DND-41 (cell line): ENCODE measurements around the gene SYNE1.
"Not testable (repeated sequence)": the region's sequence is repeated elsewhere in the genome, so short reads cannot be mapped to it uniquely, and the experiment has no call there.

Experiments
- ATAC-seq: fragments of 200-7000 bp; cut with Tn5 transposase; 3 replicates; pipeline ENCODE4 v1.9.1; 2021; ENCODE audit warnings: low read depth; ENCODE audit not compliant: insufficient read depth
- DNase-seq: peaks from one replicate; pipeline ENCODE4 v3.0.0-alpha.2; 2020
- H2AFZ ChIP-seq: 2 replicates; pipeline ENCODE4 v1.6.0; 2012; ENCODE audit warnings: low read depth, low read length
- H3K27ac ChIP-seq: 2 replicates; pipeline ENCODE4 v1.5.1; 2012; ENCODE audit warnings: low read length, inconsistent platforms
- H3K27me3 ChIP-seq: fragments of 200-600 bp; sonication (generic); 2 replicates; pipeline ENCODE4 v1.6.0; 2012; ENCODE audit warnings: low read length, mild to moderate bottlenecking, inconsistent platforms; ENCODE audit not compliant: insufficient read depth, poor library complexity
- H3K36me3 ChIP-seq: 2 replicates; pipeline ENCODE4 v1.5.1; 2012; ENCODE audit warnings: low read length, inconsistent platforms; ENCODE audit not compliant: insufficient read depth
- H3K4me1 ChIP-seq: 2 replicates; pipeline ENCODE4 v1.5.1; 2012; ENCODE audit warnings: mild to moderate bottlenecking, low read length; ENCODE audit not compliant: insufficient read depth
- H3K4me2 ChIP-seq: 2 replicates; pipeline ENCODE4 v1.6.0; 2012; ENCODE audit warnings: mild to moderate bottlenecking, moderate library complexity, low read length, inconsistent platforms; ENCODE audit not compliant: insufficient read depth
- H3K4me3 ChIP-seq, 2 experiments: fragments of 200-600 bp in 1 of 2; shearing (Covaris generic) in 1 of 2; 2 replicates each; pipeline ENCODE4 v1.5.1; 2012 to 2016; ENCODE audit warnings: inconsistent platforms in 2 of 2, low read length in 2 of 2, mild to moderate bottlenecking in 2 of 2, low read depth in 1 of 2, moderate library complexity in 1 of 2
- H3K79me2 ChIP-seq: 2 replicates; pipeline ENCODE4 v1.6.0; 2012; ENCODE audit warnings: low read length, inconsistent platforms; ENCODE audit not compliant: insufficient read depth
- H3K9ac ChIP-seq: 2 replicates; pipeline ENCODE4 v1.6.0; 2012; ENCODE audit warnings: low read depth, mild to moderate bottlenecking, inconsistent platforms, low read length, moderate library complexity
- H3K9me3 ChIP-seq: 2 replicates; pipeline ENCODE4 v1.5.1; 2012; ENCODE audit warnings: low read length, moderate library complexity, mild to moderate bottlenecking, inconsistent platforms; ENCODE audit not compliant: insufficient read depth, severe bottlenecking
- H4K20me1 ChIP-seq: 2 replicates; pipeline ENCODE4 v1.6.0; 2012; ENCODE audit warnings: low read length; ENCODE audit not compliant: insufficient read depth
- CTCF ChIP-seq: IDR thresholded peaks from 2 replicates; pipeline ENCODE4 v1.5.1; 2012; ENCODE audit warnings: borderline replicate concordance, low read length, moderate library complexity, mild to moderate bottlenecking; ENCODE audit not compliant: poor library complexity, severe bottlenecking; ENCODE audit errors: extremely low read depth
- EZH2 ChIP-seq: IDR thresholded peaks from 3 replicates; pipeline ENCODE4 v1.6.1; 2012; ENCODE audit warnings: borderline replicate concordance, low read depth, mild to moderate bottlenecking, moderate library complexity, low read length, inconsistent platforms; ENCODE audit not compliant: severe bottlenecking

The SYNE1 gene

GRCh38 chr6:152085451-152085921 lies 551.7 kb downstream of the SYNE1 start:
- Histone ChIP-seq H3K79me2 (no peaks in the 10 kb centered on the region), H4K20me1 (no peaks in the 10 kb centered on the region), H3K27me3 (no peaks in the 10 kb centered on the region), H3K36me3 (no peaks in the 10 kb centered on the region), H3K4me3 (no peak overlapping the region), H3K4me1 (no peaks in the 10 kb centered on the region), H3K9me3 (no peaks in the 10 kb centered on the region), H3K9ac (no peak overlapping the region), H3K4me2 (no peak overlapping the region), H2AFZ (no peak overlapping the region), H3K27ac (no peak overlapping the region)
- ATAC-seq = no peak
- TF ChIP-seq EZH2 = no peak
- no peak for TF ChIP-seq CTCF
- no peak for DNase-seq

- ATAC-seq (no peak), DNase-seq (no peak)
- Histone ChIP-seq H3K4me2 (no peak overlapping the region), H3K4me1 (no peaks in the 10 kb centered on the region), H3K79me2 (no peaks in the 10 kb centered on the region), H3K36me3 (no peaks in the 10 kb centered on the region), H3K27me3 (no peaks in the 10 kb centered on the region), H2AFZ (no peak overlapping the region), H3K4me3 (no peak overlapping the region), H3K27ac (no peak overlapping the region), H4K20me1 (no peaks in the 10 kb centered on the region), H3K9ac (no peak overlapping the region), H3K9me3 (peaks cover 7% of the 10 kb centered on the region)
- no peak for TF ChIP-seq EZH2
- TF ChIP-seq CTCF = no peak
These were observed 558.4 kb downstream of the SYNE1 start for GRCh38 chr6:152078804-152079203.

DNA sequence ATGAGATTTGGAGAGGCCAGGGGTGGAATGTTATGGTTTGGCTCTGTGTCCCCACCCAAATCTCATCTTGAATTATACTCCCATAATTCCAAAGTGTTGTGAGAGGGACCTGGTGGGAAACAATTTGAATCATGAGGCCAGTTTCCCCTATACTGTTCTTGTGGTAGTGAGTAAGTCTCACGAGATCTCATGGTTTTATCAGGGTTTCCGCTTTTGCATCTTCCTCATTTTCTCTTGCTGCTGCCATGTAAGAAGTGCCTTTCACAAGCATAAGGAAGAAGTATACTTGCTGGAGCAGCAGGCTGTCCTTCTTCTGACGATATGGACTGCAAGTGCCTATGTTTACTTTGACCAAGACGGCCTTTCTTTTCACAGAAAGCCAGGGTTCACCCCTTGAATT lies 559.2 kb downstream of the SYNE1 start:
- no peaks in the 10 kb centered on the region for H3K79me2 ChIP-seq
- TF ChIP-seq EZH2 = no peak
- TF ChIP-seq CTCF = no peak
- ATAC-seq (no peak), DNase-seq (no peak)
- H3K4me3 ChIP-seq = no peak overlapping the region
- no peaks in the 10 kb centered on the region for H3K27me3 ChIP-seq
- no peak overlapping the region for H3K4me2 ChIP-seq
- H3K4me1 ChIP-seq = no peaks in the 10 kb centered on the region
- H2AFZ ChIP-seq = no peak overlapping the region
- no peak overlapping the region for H3K27ac ChIP-seq
- H3K36me3 ChIP-seq = no peaks in the 10 kb centered on the region
- peaks cover 7% of the 10 kb centered on the region for H3K9me3 ChIP-seq
- H3K9ac ChIP-seq = no peak overlapping the region
- H4K20me1 ChIP-seq = no peaks in the 10 kb centered on the region

DNA sequence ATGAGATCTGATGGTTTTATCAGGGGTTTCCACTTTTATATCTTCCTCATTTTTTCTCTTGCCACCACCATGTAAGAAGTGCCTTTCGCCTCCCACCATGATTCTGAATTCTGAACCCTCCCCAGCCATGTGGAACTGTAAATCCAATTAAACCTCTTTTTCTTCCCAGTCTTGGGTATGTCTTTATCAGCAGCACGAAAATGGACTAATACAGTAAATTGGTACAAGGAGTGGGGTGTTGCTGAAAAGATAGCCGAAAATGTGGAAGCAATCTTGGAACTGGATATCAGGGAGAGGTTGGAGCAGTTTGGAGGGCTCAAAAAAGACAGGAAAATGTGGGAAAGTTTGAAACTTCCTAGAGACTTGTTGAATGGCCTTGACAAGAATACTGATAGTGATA lies 560.9 kb downstream of the SYNE1 start:
- not testable (repeated sequence) for H3K27ac ChIP-seq, H3K79me2 ChIP-seq, H4K20me1 ChIP-seq

More for the DNA sequence above, 560.9 kb downstream of the SYNE1 start:
- not testable (repeated sequence) for ATAC-seq, H3K4me2 ChIP-seq, H3K36me3 ChIP-seq, H3K27me3 ChIP-seq, H3K4me3 ChIP-seq, H3K4me1 ChIP-seq, H3K9me3 ChIP-seq, H2AFZ ChIP-seq, DNase-seq, H3K9ac ChIP-seq
